A673 (cell line): ENCODE data around the gene NT5E. TPM values are rescaled to one million over a fixed set of nuclear protein-coding genes. Genes with fewer than 3 reads are reported as not detected.

ENCODE experiments used
- BruUV-seq: library from RNA; stranded (reverse); fragments of 400-500 nt; replicated peaks from 2 replicates; lab custom pipeline; 2021; lab: Mats Ljungman, UMichigan
- CTCF ChIA-PET: fragments of 300-600 bp; sonication (Branson Sonifier 250); formaldehyde crosslinking; loops from one replicate; lab custom pipeline; 2022; ENCODE audit warnings: antibody characterized with exemption; lab: Charles Lee
- POLR2A ChIA-PET: fragments of 300-600 bp; sonication (Branson Sonifier 250); formaldehyde crosslinking; loops from one replicate; lab custom pipeline; 2022; ENCODE audit warnings: antibody characterized with exemption; ENCODE audit not compliant: low non-redundant PET; lab: Charles Lee
- DNase-seq: peaks from one replicate; pipeline ENCODE4 v3.0.0-alpha.2; 2015; ENCODE audit warnings: low spot score
- H3K27ac ChIP-seq: fragments of 200-600 bp; sonication (generic); 2 replicates; pipeline ENCODE4 v1.5.1; 2016; ENCODE audit warnings: mixed run types, low read depth, mild to moderate bottlenecking, mixed read lengths, antibody characterized with exemption, low read length; ENCODE audit not compliant: poor library complexity, severe bottlenecking
- H3K27me3 ChIP-seq: fragments of 200-600 bp; sonication (generic); replicated peaks from 2 replicates; pipeline ENCODE4 v1.6.1; 2017; ENCODE audit warnings: mixed run types, low read depth, mild to moderate bottlenecking, mixed read lengths, antibody characterized with exemption, low read length; ENCODE audit not compliant: insufficient read depth, poor library complexity
- H3K36me3 ChIP-seq: fragments of 200-600 bp; sonication (generic); 2 replicates; pipeline ENCODE4 v1.6.1; 2016; ENCODE audit warnings: mixed run types, mild to moderate bottlenecking, mixed read lengths, antibody characterized with exemption, low read length; ENCODE audit not compliant: insufficient read depth, poor library complexity, severe bottlenecking
- H3K4me1 ChIP-seq: fragments of 200-600 bp; sonication (generic); 2 replicates; pipeline ENCODE4 v1.6.1; 2017; ENCODE audit warnings: mixed run types, mild to moderate bottlenecking, mixed read lengths, antibody characterized with exemption, low read length; ENCODE audit not compliant: insufficient read depth, poor library complexity, severe bottlenecking
- H3K4me3 ChIP-seq: fragments of 200-600 bp; sonication (generic); 2 replicates; pipeline ENCODE4 v1.5.1; 2016; ENCODE audit warnings: low read depth, mixed run types, mild to moderate bottlenecking, mixed read lengths, low read length; ENCODE audit not compliant: poor library complexity, severe bottlenecking
- H3K9me3 ChIP-seq: fragments of 200-600 bp; sonication (generic); 2 replicates; pipeline ENCODE4 v1.6.1; 2016; ENCODE audit warnings: mixed run types, low read depth, mild to moderate bottlenecking, mixed read lengths, antibody characterized with exemption, low read length; ENCODE audit not compliant: poor library complexity, severe bottlenecking
- EZH2 ChIP-seq: fragments of 200-600 bp; sonication (generic); IDR thresholded peaks from 2 replicates; pipeline ENCODE4 v1.6.1; 2017; ENCODE audit warnings: borderline replicate concordance, low read depth, mild to moderate bottlenecking, mixed read lengths, antibody characterized with exemption, low read length; ENCODE audit not compliant: poor library complexity, severe bottlenecking
- intact Hi-C: fragments of 100-400 bp; cut with micrococcal nuclease; formaldehyde crosslinking; loops from one replicate; pipeline ENCODE4 v1.10.0; 2022; ENCODE audit not compliant: unreplicated experiment
- total RNA-seq: library from RNA; stranded (reverse); gene quantifications from 2 replicates; pipeline ENCODE4 v1.2.3, GENCODE V29; 2021
- TF ChIP-seq, protein P1 (sequence below): fragments of 300-800, 200-600 bp; sonication (generic); conservative IDR thresholded peaks from 2 replicates; pipeline ENCODE4 v1.5.1; 2017; ENCODE audit warnings: low read depth, mild to moderate bottlenecking, antibody characterized with exemption, low read length, moderate library complexity, mixed read lengths

The NT5E gene
- total RNA-seq, 1 experiment from 2014 or later: 32.7 TPM

GRCh38 chr6:85449388-85449817 lies 480 bp upstream of the NT5E start:
- no TSS peak for BruUV-seq
- intact Hi-C loops: no loop called here
- no peaks in the 10 kb centered on the region for H3K9me3 ChIP-seq
- peak overlapping the region; percentile 60 for H3K4me3 ChIP-seq
- CTCF ChIA-PET: interaction anchor here (1.2 kb wide), 2 partner anchors 33 to 44 kb away, joined by 8 to 11 read pairs; no protein-coding TSS in a partner anchor
- no peak for TF ChIP-seq EZH2
- TF ChIP-seq, protein P1, sequence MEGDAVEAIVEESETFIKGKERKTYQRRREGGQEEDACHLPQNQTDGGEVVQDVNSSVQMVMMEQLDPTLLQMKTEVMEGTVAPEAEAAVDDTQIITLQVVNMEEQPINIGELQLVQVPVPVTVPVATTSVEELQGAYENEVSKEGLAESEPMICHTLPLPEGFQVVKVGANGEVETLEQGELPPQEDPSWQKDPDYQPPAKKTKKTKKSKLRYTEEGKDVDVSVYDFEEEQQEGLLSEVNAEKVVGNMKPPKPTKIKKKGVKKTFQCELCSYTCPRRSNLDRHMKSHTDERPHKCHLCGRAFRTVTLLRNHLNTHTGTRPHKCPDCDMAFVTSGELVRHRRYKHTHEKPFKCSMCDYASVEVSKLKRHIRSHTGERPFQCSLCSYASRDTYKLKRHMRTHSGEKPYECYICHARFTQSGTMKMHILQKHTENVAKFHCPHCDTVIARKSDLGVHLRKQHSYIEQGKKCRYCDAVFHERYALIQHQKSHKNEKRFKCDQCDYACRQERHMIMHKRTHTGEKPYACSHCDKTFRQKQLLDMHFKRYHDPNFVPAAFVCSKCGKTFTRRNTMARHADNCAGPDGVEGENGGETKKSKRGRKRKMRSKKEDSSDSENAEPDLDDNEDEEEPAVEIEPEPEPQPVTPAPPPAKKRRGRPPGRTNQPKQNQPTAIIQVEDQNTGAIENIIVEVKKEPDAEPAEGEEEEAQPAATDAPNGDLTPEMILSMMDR: no peak
- H3K27me3 ChIP-seq: peaks cover 5% of the 10 kb centered on the region
- H3K4me1 ChIP-seq: peaks cover 5% of the 10 kb centered on the region
- H3K36me3 ChIP-seq: no peaks in the 10 kb centered on the region
- peak; percentile 82 for DNase-seq
- POLR2A ChIA-PET: interaction anchor here (0.8 kb wide), 1 partner anchor 12 kb away, joined by 5 read pairs; no protein-coding TSS in a partner anchor
- peak overlapping the region; percentile 67 for H3K27ac ChIP-seq

GRCh38 chr6:85451565-85452306 lies 1.9 kb downstream of the NT5E start:
- H3K36me3 ChIP-seq: no peaks in the 10 kb centered on the region
- TSS peak; percentile 57 for BruUV-seq
- H3K27me3 ChIP-seq: peaks cover 5% of the 10 kb centered on the region
- H3K4me1 ChIP-seq: peaks cover 5% of the 10 kb centered on the region
- intact Hi-C loops: loop anchor here (2.0 kb wide), 2 partner anchors 31 to 47 kb away; no protein-coding TSS in a partner anchor
- CTCF ChIA-PET: interaction anchor here (0.8 kb wide), 1 partner anchor 31 kb away, joined by 4 read pairs; no protein-coding TSS in a partner anchor
- POLR2A ChIA-PET: no interaction called here
- H3K9me3 ChIP-seq: no peaks in the 10 kb centered on the region
- TF ChIP-seq, protein P1: no peak
- TF ChIP-seq EZH2: no peak
- H3K27ac ChIP-seq: no peak overlapping the region
- DNase-seq: no peak
- H3K4me3 ChIP-seq: peak overlapping the region; percentile 60

DNA sequence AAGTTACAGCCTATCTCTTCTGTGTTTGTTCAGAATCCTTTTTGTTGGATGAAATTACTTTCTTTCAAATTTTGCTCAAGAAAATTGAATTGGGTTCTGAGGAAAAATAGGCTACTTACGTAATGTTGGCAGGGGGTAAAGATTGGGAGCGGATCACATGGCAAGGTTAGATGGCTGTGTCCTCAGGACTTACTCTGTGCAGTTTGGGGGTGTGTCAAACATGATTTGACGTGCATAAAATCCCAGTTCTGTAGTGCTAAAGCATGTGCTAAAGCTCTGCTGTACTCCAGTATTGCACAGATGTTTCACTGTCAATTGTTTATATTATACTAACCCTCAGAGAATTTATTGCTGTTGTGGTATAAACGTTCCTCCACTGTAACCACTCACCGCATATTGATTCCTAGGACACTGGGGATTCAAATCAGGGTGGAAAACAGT lies 2.6 kb downstream of the NT5E start:
- Histone ChIP-seq H3K4me3 (no peak overlapping the region), H3K27ac (no peak overlapping the region), H3K36me3 (no peaks in the 10 kb centered on the region), H3K27me3 (peaks cover 5% of the 10 kb centered on the region), H3K4me1 (peaks cover 5% of the 10 kb centered on the region), H3K9me3 (no peaks in the 10 kb centered on the region)
- BruUV-seq: no TSS peak
- ChIA-PET POLR2A (no interaction called here), CTCF (interaction anchor here (0.8 kb wide), 1 partner anchor 30 kb away, joined by 4 read pairs; no protein-coding TSS in a partner anchor)
- intact Hi-C loops: no loop called here
- TF ChIP-seq, protein P1: no peak
- no peak for TF ChIP-seq EZH2
- DNase-seq: no peak
